HEK293T (cell line): ENCODE results near the gene DCAF12.

Experiments used
- BHLHE40 ChIP-seq: fragments of 450-650 bp; IDR thresholded peaks from 2 replicates; pipeline ENCODE4 v1.6.1; 2016; ENCODE audit warnings: mild to moderate bottlenecking, moderate library complexity, borderline replicate concordance
- CTBP1 ChIP-seq: fragments of 450-650 bp; IDR thresholded peaks from 2 replicates; pipeline ENCODE4 v1.6.1; 2016; ENCODE audit warnings: borderline replicate concordance
- ELF4 ChIP-seq: fragments of 450-650 bp; IDR thresholded peaks from 2 replicates; pipeline ENCODE4 v1.6.1; 2017; ENCODE audit warnings: antibody characterized with exemption
- FOXA1 ChIP-seq: fragments of 450-650 bp; IDR thresholded peaks from 2 replicates; pipeline ENCODE4 v1.6.1; 2016; ENCODE audit warnings: mild to moderate bottlenecking
- FOXK2 ChIP-seq: fragments of 450-650 bp; IDR thresholded peaks from 2 replicates; pipeline ENCODE4 v1.6.1; 2016; ENCODE audit warnings: mild to moderate bottlenecking
- FOXM1 ChIP-seq: fragments of 450-650 bp; IDR thresholded peaks from 2 replicates; pipeline ENCODE4 v1.6.1; 2017; ENCODE audit warnings: mild to moderate bottlenecking, borderline replicate concordance
- LEF1 ChIP-seq: fragments of 450-650 bp; IDR thresholded peaks from 2 replicates; pipeline ENCODE4 v1.6.1; 2017; ENCODE audit warnings: mild to moderate bottlenecking, borderline replicate concordance
- NFRKB ChIP-seq: fragments of 450-650 bp; IDR thresholded peaks from 2 replicates; pipeline ENCODE4 v1.6.1; 2016; ENCODE audit warnings: mild to moderate bottlenecking, moderate library complexity
- SP1 ChIP-seq: fragments of 450-650 bp; IDR thresholded peaks from 2 replicates; pipeline ENCODE4 v1.6.1; 2017
- SUZ12 ChIP-seq: fragments of 450-650 bp; IDR thresholded peaks from 2 replicates; pipeline ENCODE4 v1.6.1; 2016; ENCODE audit warnings: mild to moderate bottlenecking
- TARDBP ChIP-seq: fragments of 450-650 bp; IDR thresholded peaks from 2 replicates; pipeline ENCODE4 v1.6.1; 2016

- TF ChIP-seq SP1 (no peak), NFRKB (no peak), FOXK2 (no peak), LEF1 (no peak), FOXA1 (no peak), CTBP1 (no peak), BHLHE40 (no peak), FOXM1 (no peak), TARDBP (no peak), ELF4 (no peak), SUZ12 (no peak)
These were observed 1.6 kb downstream of the DCAF12 start for GRCh38 chr9:34124926-34125325.
